Activated CD8-positive, alpha-beta memory T cell treated with anti-CD3 and anti-CD28 coated beads, Interleukin-2, amount 50 U/mL, for 24 hours (primary cell): Measurements from ENCODE around the gene PDE9A.
"Not testable (repeated sequence)": the region's sequence is repeated elsewhere in the genome, so short reads cannot be mapped to it uniquely, and the experiment has no call there.

Experiments
- DNase-seq: peaks from one replicate; pipeline ENCODE4 v3.0.0-alpha.2; 2020; ENCODE audit errors: extremely low read depth

The PDE9A gene

GRCh38 chr21:42624095-42624790 lies 29.2 kb upstream of the PDE9A start:
- DNase-seq, result no peak

GRCh38 chr21:42624936-42625335 lies 28.5 kb upstream of the PDE9A start:
- DNase-seq, result no peak

- no peak for DNase-seq
Measured at GRCh38 chr21:42626171-42626570, 27.2 kb upstream of the PDE9A start.

- no peak for DNase-seq
Measured at GRCh38 chr21:42627527-42628289, 25.7 kb upstream of the PDE9A start.

- DNase-seq, result not testable (repeated sequence)
Measured at GRCh38 chr21:42628466-42629061, 24.9 kb upstream of the PDE9A start.

- no peak for DNase-seq
Measured at GRCh38 chr21:42629933-42630589, 23.4 kb upstream of the PDE9A start.

- DNase-seq, result no peak
Measured at GRCh38 chr21:42630626-42631025, 22.8 kb upstream of the PDE9A start.

- no peak for DNase-seq
Measured at GRCh38 chr21:42631142-42631541, 22.3 kb upstream of the PDE9A start.

GRCh38 chr21:42632336-42632751 lies 21.1 kb upstream of the PDE9A start:
- no peak for DNase-seq

- DNase-seq, result no peak
Measured at GRCh38 chr21:42632771-42633690, 20.4 kb upstream of the PDE9A start.

GRCh38 chr21:42633858-42634257 lies 19.6 kb upstream of the PDE9A start:
- DNase-seq, result no peak

- no peak for DNase-seq
Measured at GRCh38 chr21:42635848-42636519, 17.4 kb upstream of the PDE9A start.

GRCh38 chr21:42636520-42637266 lies 16.7 kb upstream of the PDE9A start:
- DNase-seq, result no peak

- DNase-seq, result no peak
Measured at GRCh38 chr21:42637267-42638041, 16.0 kb upstream of the PDE9A start.

- no peak for DNase-seq
Measured at GRCh38 chr21:42638266-42638863, 15.1 kb upstream of the PDE9A start.

- no peak for DNase-seq
Measured at GRCh38 chr21:42639646-42640152, 13.7 kb upstream of the PDE9A start.

- DNase-seq, result no peak
Measured at GRCh38 chr21:42640486-42640885, 12.9 kb upstream of the PDE9A start.
